HUES6 (cell line): ENCODE results near the gene CNTN6.

Experiments used
- H3K27ac ChIP-seq: 2 replicates; pipeline ENCODE4 v1.7.0; 2013; ENCODE audit warnings: low read depth, mild to moderate bottlenecking, low read length, inconsistent platforms
- H3K27me3 ChIP-seq: 2 replicates; pipeline ENCODE4 v1.6.1; 2013; ENCODE audit warnings: low read length; ENCODE audit not compliant: control insufficient read depth, insufficient read depth
- H3K36me3 ChIP-seq: 2 replicates; pipeline ENCODE4 v1.6.1; 2013; ENCODE audit warnings: low read length; ENCODE audit not compliant: control insufficient read depth, insufficient read depth
- H3K4me1 ChIP-seq: 2 replicates; pipeline ENCODE4 v1.6.1; 2013; ENCODE audit warnings: low read length; ENCODE audit not compliant: control insufficient read depth, insufficient read depth
- H3K4me3 ChIP-seq: 2 replicates; pipeline ENCODE4 v1.5.1; 2013; ENCODE audit warnings: low read depth, low read length
- H3K9ac ChIP-seq: one replicate; pipeline ENCODE4 v1.6.1; 2013; ENCODE audit warnings: mild to moderate bottlenecking, low read length
- H3K9me3 ChIP-seq: 2 replicates; pipeline ENCODE4 v1.6.1; 2013; ENCODE audit warnings: low read depth, low read length; ENCODE audit not compliant: control insufficient read depth, insufficient read depth

Gene CNTN6

GRCh38 chr3:1275495-1275894 is 182.7 kb downstream of the CNTN6 start:
- H3K9ac ChIP-seq = no peak overlapping the region
- no peaks in the 10 kb centered on the region for H3K36me3 ChIP-seq
- H3K27me3 ChIP-seq = no peaks in the 10 kb centered on the region
- no peak overlapping the region for H3K4me3 ChIP-seq
- no peaks in the 10 kb centered on the region; the same call in 1 of the 2 replicates for H3K9me3 ChIP-seq
- no peak overlapping the region for H3K27ac ChIP-seq
- H3K4me1 ChIP-seq = no peaks in the 10 kb centered on the region

GRCh38 chr3:1287815-1288214 is 195.0 kb downstream of the CNTN6 start:
- Histone ChIP-seq H3K27me3 (no peaks in the 10 kb centered on the region), H3K9ac (no peak overlapping the region), H3K9me3 (no peaks in the 10 kb centered on the region; the same call in 1 of the 2 replicates), H3K4me3 (no peak overlapping the region), H3K36me3 (no peaks in the 10 kb centered on the region), H3K27ac (no peak overlapping the region), H3K4me1 (peaks cover 27% of the 10 kb centered on the region)

- H3K9ac ChIP-seq = no peak overlapping the region
- H3K36me3 ChIP-seq = no peaks in the 10 kb centered on the region
- no peak overlapping the region for H3K27ac ChIP-seq
- H3K4me1 ChIP-seq = peaks cover 36% of the 10 kb centered on the region
- no peaks in the 10 kb centered on the region for H3K27me3 ChIP-seq
- H3K4me3 ChIP-seq = no peak overlapping the region
- H3K9me3 ChIP-seq = no peaks in the 10 kb centered on the region; the same call in 1 of the 2 replicates
Measured at GRCh38 chr3:1288805-1289494, 196.1 kb downstream of the CNTN6 start.

- Histone ChIP-seq H3K4me1 (peaks cover 36% of the 10 kb centered on the region), H3K9me3 (no peaks in the 10 kb centered on the region), H3K4me3 (no peak overlapping the region), H3K27ac (no peak overlapping the region), H3K36me3 (no peaks in the 10 kb centered on the region), H3K27me3 (no peaks in the 10 kb centered on the region), H3K9ac (no peak overlapping the region)
Measured at GRCh38 chr3:1292571-1293071, 199.8 kb downstream of the CNTN6 start.

GRCh38 chr3:1294586-1294985 is 201.8 kb downstream of the CNTN6 start:
- H3K27me3 ChIP-seq = no peaks in the 10 kb centered on the region
- no peaks in the 10 kb centered on the region for H3K9me3 ChIP-seq
- no peaks in the 10 kb centered on the region for H3K36me3 ChIP-seq

GRCh38 chr3:1318296-1319005 is 225.6 kb downstream of the CNTN6 start:
- Histone ChIP-seq H3K27me3 (no peaks in the 10 kb centered on the region), H3K9me3 (no peaks in the 10 kb centered on the region), H3K36me3 (no peaks in the 10 kb centered on the region)

More at GRCh38 chr3:1294586-1294985, 201.8 kb downstream of the CNTN6 start:
- Histone ChIP-seq H3K9ac (no peak overlapping the region), H3K4me3 (no peak overlapping the region), H3K27ac (no peak overlapping the region), H3K4me1 (peaks cover 34% of the 10 kb centered on the region)

GRCh38 chr3:1326546-1326945 is 233.7 kb downstream of the CNTN6 start:
- no peaks in the 10 kb centered on the region for H3K9me3 ChIP-seq
- no peak overlapping the region for H3K4me3 ChIP-seq
- H3K27ac ChIP-seq = no peak overlapping the region
- no peaks in the 10 kb centered on the region for H3K27me3 ChIP-seq
- H3K4me1 ChIP-seq = no peaks in the 10 kb centered on the region
- no peak overlapping the region for H3K9ac ChIP-seq
- H3K36me3 ChIP-seq = no peaks in the 10 kb centered on the region

More at GRCh38 chr3:1318296-1319005, 225.6 kb downstream of the CNTN6 start:
- Histone ChIP-seq H3K9ac (no peak overlapping the region), H3K27ac (no peak overlapping the region), H3K4me1 (no peaks in the 10 kb centered on the region), H3K4me3 (no peak overlapping the region)

GRCh38 chr3:1330107-1330506 is 237.3 kb downstream of the CNTN6 start:
- Histone ChIP-seq H3K4me3 (no peak overlapping the region), H3K4me1 (peaks cover 2% of the 10 kb centered on the region; the same call in 1 of the 2 replicates), H3K36me3 (no peaks in the 10 kb centered on the region), H3K27ac (no peak overlapping the region), H3K9me3 (no peaks in the 10 kb centered on the region), H3K27me3 (no peaks in the 10 kb centered on the region), H3K9ac (no peak overlapping the region)

GRCh38 chr3:1346386-1346785 is 253.6 kb downstream of the CNTN6 start:
- Histone ChIP-seq H3K9ac (no peak overlapping the region), H3K27me3 (no peaks in the 10 kb centered on the region), H3K36me3 (no peaks in the 10 kb centered on the region), H3K27ac (no peak overlapping the region), H3K4me1 (no peaks in the 10 kb centered on the region; the same call in 1 of the 2 replicates), H3K9me3 (no peaks in the 10 kb centered on the region), H3K4me3 (no peak overlapping the region)

GRCh38 chr3:1348547-1348946 is 255.7 kb downstream of the CNTN6 start:
- no peaks in the 10 kb centered on the region for H3K4me1 ChIP-seq
- no peak overlapping the region for H3K27ac ChIP-seq
- H3K4me3 ChIP-seq = no peak overlapping the region
- no peaks in the 10 kb centered on the region for H3K9me3 ChIP-seq
- H3K36me3 ChIP-seq = no peaks in the 10 kb centered on the region
- H3K27me3 ChIP-seq = no peaks in the 10 kb centered on the region
- no peak overlapping the region for H3K9ac ChIP-seq

- H3K9me3 ChIP-seq = no peaks in the 10 kb centered on the region
- no peaks in the 10 kb centered on the region for H3K36me3 ChIP-seq
- H3K9ac ChIP-seq = no peak overlapping the region
- H3K4me3 ChIP-seq = no peak overlapping the region
- no peaks in the 10 kb centered on the region for H3K27me3 ChIP-seq
- H3K4me1 ChIP-seq = no peaks in the 10 kb centered on the region
- H3K27ac ChIP-seq = no peak overlapping the region
Measured at GRCh38 chr3:1350885-1351284, 258.1 kb downstream of the CNTN6 start.
